OCI-LY7 (cell line): Measurements from ENCODE around the gene PODXL. TPM values are rescaled to one million over a fixed set of nuclear protein-coding genes. Genes with fewer than 3 reads are reported as not detected.

ENCODE experiments used
- BruUV-seq: library from RNA; stranded (reverse); fragments of 400-500 nt; replicated peaks from 2 replicates; lab custom pipeline; 2021; lab: Mats Ljungman, UMichigan
- CTCF ChIA-PET: fragments of 300-600 bp; sonication (Branson Sonifier 250); formaldehyde crosslinking; loops from one replicate; lab custom pipeline; 2022; ENCODE audit warnings: antibody characterized with exemption; ENCODE audit not compliant: unreplicated experiment; lab: Charles Lee
- POLR2A ChIA-PET: fragments of 300-600 bp; sonication (Branson Sonifier 250); formaldehyde crosslinking; loops from one replicate; lab custom pipeline; 2022; ENCODE audit warnings: antibody characterized with exemption; lab: Charles Lee
- DNase-seq: peaks from one replicate; pipeline ENCODE4 v3.0.0-alpha.2; 2015; ENCODE audit warnings: low spot score
- H2AFZ ChIP-seq: fragments of 200-600 bp; sonication (generic), shearing (Covaris generic); 2 replicates; pipeline ENCODE4 v1.6.1; 2014; ENCODE audit warnings: mild to moderate bottlenecking, antibody characterized with exemption, low read length, moderate library complexity
- H3K27ac ChIP-seq: fragments of 200-600 bp; sonication (generic); 2 replicates; pipeline ENCODE4 v1.5.1; 2014; ENCODE audit warnings: mixed run types, low read depth, mild to moderate bottlenecking, moderate library complexity, low read length, inconsistent platforms; ENCODE audit not compliant: poor library complexity, severe bottlenecking
- H3K36me3 ChIP-seq: fragments of 200-600 bp; sonication (generic); 2 replicates; pipeline ENCODE4 v1.6.1; 2014; ENCODE audit warnings: mild to moderate bottlenecking, antibody characterized with exemption, low read length, moderate library complexity, mixed read lengths; ENCODE audit not compliant: insufficient read depth
- H3K4me1 ChIP-seq: fragments of 200-600 bp; sonication (generic); 2 replicates; pipeline ENCODE4 v1.5.1; 2014; ENCODE audit warnings: mild to moderate bottlenecking, low read length; ENCODE audit not compliant: insufficient read depth, poor library complexity, severe bottlenecking
- H3K4me2 ChIP-seq: fragments of 200-600 bp; sonication (generic); 2 replicates; pipeline ENCODE4 v1.6.1; 2014; ENCODE audit warnings: mild to moderate bottlenecking, low read length
- H3K4me3 ChIP-seq: fragments of 200-600 bp; sonication (generic); 2 replicates; pipeline ENCODE4 v1.5.1; 2014; ENCODE audit warnings: mild to moderate bottlenecking, low read depth, low read length; ENCODE audit not compliant: poor library complexity, severe bottlenecking
- H3K79me2 ChIP-seq: fragments of 200-600 bp; sonication (generic); 2 replicates; pipeline ENCODE4 v1.6.1; 2016; ENCODE audit warnings: low read depth, mild to moderate bottlenecking, low read length, moderate library complexity, mixed read lengths; ENCODE audit not compliant: insufficient read depth
- H3K9me2 ChIP-seq: fragments of 200-600 bp; sonication (generic); 2 replicates; pipeline ENCODE4 v1.6.1; 2016; ENCODE audit warnings: mild to moderate bottlenecking, low read length, mixed read lengths; ENCODE audit not compliant: insufficient read depth
- H3K9me3 ChIP-seq: fragments of 200-600 bp; sonication (generic); 2 replicates; pipeline ENCODE4 v1.6.1; 2014; ENCODE audit warnings: mild to moderate bottlenecking, mixed run types, low read length, mixed read lengths
- H4K20me1 ChIP-seq: fragments of 200-600 bp; sonication (generic); 2 replicates; pipeline ENCODE4 v1.6.1; 2014; ENCODE audit warnings: mild to moderate bottlenecking, antibody characterized with exemption, low read length, moderate library complexity, mixed read lengths; ENCODE audit not compliant: insufficient read depth
- CTCF ChIP-seq: fragments of 200-600 bp; sonication (generic); conservative IDR thresholded peaks from 2 replicates; pipeline ENCODE4 v1.5.1; 2014; ENCODE audit warnings: mild to moderate bottlenecking, antibody characterized with exemption, low read length, moderate library complexity, mixed read lengths
- EZH2phosphoT487 ChIP-seq: fragments of 200-600 bp; sonication (generic); IDR thresholded peaks from 2 replicates; pipeline ENCODE4 v1.6.1; 2018; ENCODE audit warnings: low read depth, borderline replicate concordance, mild to moderate bottlenecking, mixed run types, antibody characterized with exemption, low read length, moderate library complexity, mixed read lengths
- intact Hi-C: fragments of 100-400 bp; cut with micrococcal nuclease; formaldehyde crosslinking; loops from one replicate; pipeline ENCODE4 v1.10.0; 2022; ENCODE audit not compliant: unreplicated experiment
- total RNA-seq, 2 experiments: library from RNA; depleted of rRNA in 1 of 2; stranded (reverse); fragments of >200 nt in 1 of 2; shearing (Covaris generic) in 1 of 2; gene quantifications; 2 replicates each; pipeline ENCODE4 v1.2.3, GENCODE V29; 2014 to 2022

PODXL gene
- total RNA-seq, 2 experiments from 2014 or later, result 0.32 to 2.1 TPM

GRCh38 chr7:131564640-131565039 lies 8.2 kb upstream of the PODXL start:
- CTCF ChIA-PET, result no interaction called here
- H3K4me2 ChIP-seq, result no peak overlapping the region
- H3K4me1 ChIP-seq, result no peaks in the 10 kb centered on the region
- intact Hi-C loops, result no loop called here
- H3K9me3 ChIP-seq, result no peaks in the 10 kb centered on the region
- no peaks in the 10 kb centered on the region for H3K79me2 ChIP-seq
- no peak overlapping the region for H3K4me3 ChIP-seq
- no peaks in the 10 kb centered on the region for H3K9me2 ChIP-seq
- no peaks in the 10 kb centered on the region for H4K20me1 ChIP-seq
- H3K36me3 ChIP-seq, result no peaks in the 10 kb centered on the region
- no TSS peak for BruUV-seq
- no peak for DNase-seq
- no peak overlapping the region for H3K27ac ChIP-seq
- POLR2A ChIA-PET, result interaction anchor here (0.6 to 0.7 kb wide), 4 partner anchors 12 to 1754 kb away, joined by 3 read pairs; no protein-coding TSS in a partner anchor
- TF ChIP-seq CTCF (no peak), EZH2phosphoT487 (no peak)
- H2AFZ ChIP-seq, result no peak overlapping the region

GRCh38 chr7:131563918-131564317 lies 7.5 kb upstream of the PODXL start:
- H3K4me1 ChIP-seq, result no peaks in the 10 kb centered on the region
- H3K79me2 ChIP-seq, result no peaks in the 10 kb centered on the region
- H3K9me2 ChIP-seq, result no peaks in the 10 kb centered on the region
- DNase-seq, result no peak
- no peak overlapping the region for H3K4me3 ChIP-seq
- TF ChIP-seq EZH2phosphoT487 (no peak), CTCF (no peak)
- no peak overlapping the region for H3K4me2 ChIP-seq
- H3K36me3 ChIP-seq, result no peaks in the 10 kb centered on the region
- POLR2A ChIA-PET, result interaction anchor here (0.6 kb wide), 1 partner anchor 1755 kb away, joined by 3 read pairs; no protein-coding TSS in a partner anchor
- no peak overlapping the region for H3K27ac ChIP-seq
- no peaks in the 10 kb centered on the region for H3K9me3 ChIP-seq
- CTCF ChIA-PET, result no interaction called here
- intact Hi-C loops, result no loop called here
- no peak overlapping the region for H2AFZ ChIP-seq
- BruUV-seq, result no TSS peak
- H4K20me1 ChIP-seq, result no peaks in the 10 kb centered on the region

GRCh38 chr7:131562941-131563340 lies 6.5 kb upstream of the PODXL start:
- POLR2A ChIA-PET, result no interaction called here
- BruUV-seq, result no TSS peak

More at GRCh38 chr7:131562941-131563340, 6.5 kb upstream of the PODXL start:
- Histone ChIP-seq H3K36me3 (no peaks in the 10 kb centered on the region), H3K4me3 (no peak overlapping the region), H3K4me1 (no peaks in the 10 kb centered on the region), H3K9me2 (no peaks in the 10 kb centered on the region), H3K79me2 (no peaks in the 10 kb centered on the region), H3K9me3 (no peaks in the 10 kb centered on the region), H4K20me1 (no peaks in the 10 kb centered on the region), H3K27ac (no peak overlapping the region), H3K4me2 (no peak overlapping the region), H2AFZ (no peak overlapping the region)
- CTCF ChIA-PET, result interaction anchor here (0.5 kb wide), 1 partner anchor 14 kb away, joined by 3 read pairs; no protein-coding TSS in a partner anchor
- intact Hi-C loops, result no loop called here
- no peak for DNase-seq
- TF ChIP-seq CTCF (no peak), EZH2phosphoT487 (no peak)
